HUDEP-2 (cell line): ENCODE results near the gene DSN1.
"Not testable (repeated sequence)": the region's sequence is repeated elsewhere in the genome, so short reads cannot be mapped to it uniquely, and the experiment has no call there.

Experiments
- DNase-seq, 76 experiments: peaks; one replicate each; lab custom pipeline; 2025; ENCODE audit not compliant: unreplicated experiment in 76 of 76; lab: John Stamatoyannopoulos, UW

The DSN1 gene, protein sequence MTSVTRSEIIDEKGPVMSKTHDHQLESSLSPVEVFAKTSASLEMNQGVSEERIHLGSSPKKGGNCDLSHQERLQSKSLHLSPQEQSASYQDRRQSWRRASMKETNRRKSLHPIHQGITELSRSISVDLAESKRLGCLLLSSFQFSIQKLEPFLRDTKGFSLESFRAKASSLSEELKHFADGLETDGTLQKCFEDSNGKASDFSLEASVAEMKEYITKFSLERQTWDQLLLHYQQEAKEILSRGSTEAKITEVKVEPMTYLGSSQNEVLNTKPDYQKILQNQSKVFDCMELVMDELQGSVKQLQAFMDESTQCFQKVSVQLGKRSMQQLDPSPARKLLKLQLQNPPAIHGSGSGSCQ

DNA sequence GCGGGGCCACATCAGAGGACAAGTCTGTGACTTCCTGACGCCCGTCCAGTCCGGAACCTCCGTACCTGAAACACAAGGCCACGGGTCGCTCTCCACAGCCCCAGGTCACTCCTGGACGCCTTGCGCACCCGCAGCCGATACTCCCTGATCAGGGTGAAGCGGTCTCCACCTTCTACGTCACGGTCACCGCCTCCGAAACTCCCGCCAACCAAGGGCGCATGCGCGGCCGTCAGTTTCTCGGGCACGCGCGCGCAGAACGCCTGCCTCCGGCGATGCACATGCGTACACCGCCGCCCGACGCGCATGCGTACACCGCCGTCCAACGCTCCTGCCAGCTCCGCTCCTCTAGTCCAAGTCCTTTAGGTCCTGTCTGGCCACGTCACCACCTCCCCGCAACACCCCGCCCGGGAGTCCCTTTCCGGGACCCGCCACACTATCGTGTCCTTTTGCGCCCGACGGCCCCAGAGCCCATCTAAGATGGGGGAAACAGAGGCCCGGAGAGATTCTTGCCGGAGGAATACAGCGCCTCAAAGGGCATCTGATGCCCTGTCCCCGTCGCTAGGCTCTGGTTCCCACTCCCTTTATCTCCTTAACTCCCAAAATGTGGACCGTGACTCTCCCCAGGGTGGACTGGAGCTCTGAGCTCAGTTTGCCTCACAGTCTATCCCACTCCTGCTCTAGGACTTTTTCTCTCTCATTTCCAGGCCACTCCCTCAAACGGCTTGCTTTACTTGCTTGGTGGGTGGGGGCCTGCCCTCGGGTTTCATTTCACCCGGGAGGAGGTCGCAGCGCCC lies at the start of gene DSN1:
TSS of gene DSN1 (minus strand) at position 167 of the 794 bp plus-strand sequence. CDS start 2,305 bp downstream, outside the sequence.
- peak; percentile 48 to 99 (median 97) for DNase-seq

DNA sequence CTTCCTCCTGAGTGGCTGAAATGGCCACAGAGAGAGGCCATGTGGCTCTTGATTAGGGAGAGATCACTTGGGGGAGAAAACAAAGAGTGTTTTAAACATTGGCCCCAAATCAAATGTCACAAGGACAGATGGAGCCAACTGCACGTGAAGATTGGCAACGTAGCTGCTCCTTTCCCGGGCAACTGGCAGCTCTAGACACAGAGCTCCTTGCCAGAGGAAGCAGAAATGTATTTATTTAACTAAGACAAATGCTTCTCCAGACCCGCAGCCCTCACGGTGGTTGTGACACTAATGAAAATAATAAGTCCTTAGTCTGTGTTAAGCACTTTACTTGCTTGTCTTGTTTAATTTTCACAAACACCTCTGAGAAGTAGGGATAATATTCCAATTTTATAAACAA lies 49.6 kb upstream of the DSN1 start:
- DNase-seq = no peak

DNA sequence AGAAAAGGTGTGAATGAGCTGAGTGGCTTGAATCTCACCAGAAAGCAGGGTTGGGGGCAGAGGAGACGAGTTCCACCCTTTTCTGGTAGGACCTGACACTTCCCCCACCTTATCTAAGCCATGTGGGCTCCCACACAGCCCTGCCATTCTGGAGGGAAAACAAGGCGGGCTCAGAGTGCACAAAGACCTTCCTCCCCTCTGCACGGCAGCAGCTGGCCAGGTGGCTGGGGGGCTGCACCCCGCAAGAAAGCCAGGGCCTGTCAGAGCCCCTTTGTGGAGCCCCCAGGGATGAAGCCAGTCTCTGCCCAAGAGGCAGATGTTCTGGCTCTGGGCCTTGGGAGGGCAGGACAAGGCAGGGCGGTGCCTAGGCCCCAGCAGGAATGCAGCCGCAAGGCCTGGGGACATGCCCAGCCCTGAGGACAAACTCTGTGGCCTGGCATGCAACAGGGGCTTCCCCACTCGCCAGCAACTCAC lies 48.4 kb upstream of the DSN1 start:
- DNase-seq = peak in 58 of 76 experiments; percentile 13 to 72 (median 44)

DNA sequence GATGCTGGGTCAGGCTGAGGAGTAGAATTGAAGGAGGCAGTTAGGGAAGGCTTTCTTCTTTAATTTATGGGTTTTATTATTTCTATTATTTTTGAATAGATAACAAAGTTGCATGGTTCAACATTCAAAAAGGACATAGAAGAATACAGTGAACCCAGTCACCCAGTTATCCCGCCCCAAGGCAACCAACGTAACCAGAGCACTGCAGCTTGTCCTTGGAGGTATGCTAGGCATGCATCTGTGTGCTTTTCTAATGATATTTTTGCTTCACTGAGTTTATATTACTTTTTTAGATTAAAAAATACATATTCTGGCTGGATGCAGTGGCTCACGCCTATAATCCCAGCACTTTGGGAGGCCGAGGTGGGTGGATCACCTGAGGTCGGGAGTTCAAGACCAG lies 47.4 kb upstream of the DSN1 start:
- no peak for DNase-seq

DNA sequence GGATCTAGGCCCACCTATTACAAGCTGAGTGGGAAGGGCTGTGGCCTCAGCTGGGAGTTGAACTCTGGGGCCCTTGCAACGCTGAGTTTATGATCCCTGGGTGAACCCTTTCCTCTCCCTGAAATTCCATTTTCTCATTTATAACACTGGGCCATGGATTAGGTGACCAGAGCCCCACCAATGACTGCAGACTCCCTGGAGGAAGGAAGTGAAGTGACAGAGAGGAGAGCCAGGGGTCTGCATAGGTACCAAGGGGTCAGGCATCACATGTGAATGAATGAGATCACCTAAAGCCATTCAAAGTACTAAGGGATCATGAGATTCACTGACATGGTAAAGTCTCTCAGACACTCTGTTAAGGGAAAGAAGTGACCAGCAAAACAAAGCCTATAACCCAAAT lies 46.5 kb upstream of the DSN1 start:
- DNase-seq = no peak

DNA sequence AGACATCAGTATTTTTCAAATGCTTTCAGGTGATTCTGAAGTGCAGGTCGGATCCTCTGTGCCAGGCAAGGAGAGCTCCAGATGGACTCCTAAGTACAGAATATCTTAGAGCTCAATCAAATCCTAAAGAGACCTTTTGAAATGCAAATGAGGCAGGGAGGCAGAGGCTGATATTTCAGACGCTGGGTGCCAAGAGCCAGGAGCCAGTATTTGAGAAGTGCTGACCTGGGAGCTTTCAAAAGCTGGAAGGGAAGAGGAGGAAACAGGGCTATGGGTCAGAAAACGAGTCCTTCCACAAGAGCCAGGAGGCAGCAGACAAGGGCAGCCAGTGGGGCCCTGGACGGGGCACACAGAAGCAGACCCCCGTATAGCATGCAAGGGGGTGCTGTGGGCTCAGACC lies 46.1 kb upstream of the DSN1 start:
- no peak for DNase-seq

DNA sequence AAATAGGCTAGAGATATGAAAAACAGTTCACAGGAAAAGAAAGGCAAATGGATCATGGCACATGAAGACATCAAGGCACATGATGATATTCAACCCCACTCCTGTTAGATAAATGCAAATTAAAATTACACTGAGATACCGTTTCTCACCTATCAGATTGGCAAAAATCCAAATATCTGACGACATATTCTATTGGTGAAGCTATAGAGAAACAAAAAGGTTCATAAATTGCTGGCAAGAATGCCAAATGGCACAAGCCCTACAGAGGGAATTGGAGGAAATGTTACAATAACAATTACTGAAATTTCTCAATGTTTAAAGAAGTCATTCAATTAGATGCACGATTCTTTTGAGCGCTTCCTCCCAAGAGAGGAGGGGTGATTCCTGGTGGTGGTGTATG lies 45.3 kb upstream of the DSN1 start:
- peak in 16 of 76 experiments; percentile 8 to 53 (median 28) for DNase-seq

DNA sequence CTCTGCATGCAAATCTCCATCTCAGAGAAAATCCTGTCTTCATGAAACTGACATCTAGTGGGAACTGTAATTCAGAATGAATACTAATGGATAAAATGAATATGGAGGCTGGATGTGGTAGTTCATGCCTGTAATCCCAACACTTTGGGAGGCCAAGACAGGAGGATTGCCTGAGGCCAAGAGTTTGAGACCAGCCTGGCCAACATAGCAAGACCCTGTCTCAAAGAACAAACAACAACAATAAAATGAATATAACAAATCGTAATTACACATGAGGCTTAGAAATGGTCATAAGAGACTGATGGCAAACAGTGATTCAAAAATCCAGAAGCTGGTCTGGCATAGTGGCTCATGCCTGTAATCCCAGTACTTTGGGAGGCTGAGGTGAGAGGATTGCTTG lies 44.6 kb upstream of the DSN1 start:
- no peak for DNase-seq

DNA sequence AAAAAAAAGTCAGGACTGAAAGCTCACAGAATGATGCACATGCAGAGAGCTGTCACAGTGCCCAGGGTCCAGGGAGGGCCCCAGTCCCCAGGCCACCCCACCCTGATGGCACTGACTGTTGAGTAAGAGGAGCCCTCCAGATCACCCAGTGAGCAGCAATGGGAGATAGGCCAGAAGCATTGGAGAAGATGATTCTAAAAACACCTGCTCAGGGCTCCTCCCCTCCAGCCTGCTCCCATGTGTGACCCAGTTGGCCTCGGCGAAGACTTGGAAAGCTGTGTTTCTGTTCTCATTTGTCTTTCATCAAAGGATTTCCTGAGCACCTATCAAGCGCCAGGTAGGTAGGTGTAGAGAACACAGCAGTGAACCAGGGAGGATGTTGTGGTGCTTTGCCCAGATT lies 43.9 kb upstream of the DSN1 start:
- no peak for DNase-seq

DNA sequence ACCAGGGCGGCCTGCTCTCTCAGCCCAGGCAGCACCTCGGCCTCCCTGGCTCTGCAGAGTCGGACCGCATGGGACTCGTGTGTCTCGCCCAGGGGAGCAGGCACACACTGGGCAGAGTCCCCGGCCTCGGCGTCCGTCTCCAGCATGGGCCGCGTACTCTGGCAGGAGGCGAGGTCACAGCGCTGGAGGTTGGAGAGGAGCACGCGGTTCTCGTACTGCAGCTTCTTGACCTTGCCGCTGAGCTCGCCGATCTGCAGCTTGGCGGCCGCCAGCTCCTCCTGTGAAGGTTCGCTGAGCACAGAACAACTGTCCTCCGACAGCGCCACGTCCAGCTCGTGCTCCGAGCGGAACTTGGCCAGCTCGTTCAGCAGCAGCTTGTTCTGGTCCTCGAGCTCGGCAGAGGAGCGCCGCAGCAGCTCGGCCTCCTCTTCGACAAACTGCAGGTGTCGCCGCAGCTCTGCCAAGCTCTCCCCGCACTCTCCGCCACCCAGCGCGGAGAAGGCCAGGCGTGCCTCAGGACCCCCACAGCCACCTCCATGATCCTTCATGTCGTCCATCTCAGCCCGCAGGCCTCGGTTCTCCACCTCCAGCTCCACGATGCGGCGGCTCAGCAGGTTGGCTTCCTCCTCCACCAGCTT lies 42.0 kb upstream of the DSN1 start:
- DNase-seq = no peak

DNA sequence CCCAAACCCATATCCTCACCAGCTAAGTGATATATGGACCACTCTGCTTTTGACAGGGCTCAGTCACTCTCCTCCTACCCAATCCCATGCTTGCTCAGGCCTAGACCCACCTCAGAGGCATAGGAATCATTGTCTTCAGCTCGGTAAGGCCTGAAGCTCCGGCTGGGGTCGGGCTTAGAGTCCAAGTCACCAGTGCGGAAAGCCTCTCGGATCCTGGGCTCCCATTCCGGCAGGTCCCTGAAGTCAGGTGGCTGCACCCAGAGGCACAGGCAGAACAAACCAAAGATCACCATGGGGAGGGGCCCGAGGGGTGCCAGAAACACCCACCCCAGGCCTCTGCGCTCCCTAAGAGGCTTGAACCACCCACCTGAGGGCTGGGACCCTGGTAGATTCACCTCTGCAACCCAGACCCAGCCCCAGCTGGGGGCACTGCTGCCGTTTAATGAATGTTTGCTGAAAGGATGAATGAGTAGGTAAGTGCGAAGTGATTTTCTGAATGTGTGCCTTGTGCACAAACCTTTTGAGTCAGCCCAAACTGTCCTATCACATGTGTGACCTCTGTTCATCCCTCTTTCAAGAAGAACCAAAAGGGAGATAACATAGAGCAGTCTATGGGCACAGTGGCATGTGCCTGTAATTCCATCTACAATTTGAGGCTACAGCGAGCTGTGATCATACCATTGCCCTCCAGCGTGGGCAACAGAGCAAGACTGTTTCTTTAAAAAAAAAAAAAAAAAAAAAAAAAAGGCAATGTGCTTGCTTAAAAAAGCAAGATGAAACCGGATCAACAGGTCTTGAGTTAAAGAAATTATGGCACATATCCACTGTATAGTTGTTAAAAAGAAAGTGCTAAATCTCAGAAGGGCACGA lies 39.3 kb upstream of the DSN1 start:
- no peak for DNase-seq

DNA sequence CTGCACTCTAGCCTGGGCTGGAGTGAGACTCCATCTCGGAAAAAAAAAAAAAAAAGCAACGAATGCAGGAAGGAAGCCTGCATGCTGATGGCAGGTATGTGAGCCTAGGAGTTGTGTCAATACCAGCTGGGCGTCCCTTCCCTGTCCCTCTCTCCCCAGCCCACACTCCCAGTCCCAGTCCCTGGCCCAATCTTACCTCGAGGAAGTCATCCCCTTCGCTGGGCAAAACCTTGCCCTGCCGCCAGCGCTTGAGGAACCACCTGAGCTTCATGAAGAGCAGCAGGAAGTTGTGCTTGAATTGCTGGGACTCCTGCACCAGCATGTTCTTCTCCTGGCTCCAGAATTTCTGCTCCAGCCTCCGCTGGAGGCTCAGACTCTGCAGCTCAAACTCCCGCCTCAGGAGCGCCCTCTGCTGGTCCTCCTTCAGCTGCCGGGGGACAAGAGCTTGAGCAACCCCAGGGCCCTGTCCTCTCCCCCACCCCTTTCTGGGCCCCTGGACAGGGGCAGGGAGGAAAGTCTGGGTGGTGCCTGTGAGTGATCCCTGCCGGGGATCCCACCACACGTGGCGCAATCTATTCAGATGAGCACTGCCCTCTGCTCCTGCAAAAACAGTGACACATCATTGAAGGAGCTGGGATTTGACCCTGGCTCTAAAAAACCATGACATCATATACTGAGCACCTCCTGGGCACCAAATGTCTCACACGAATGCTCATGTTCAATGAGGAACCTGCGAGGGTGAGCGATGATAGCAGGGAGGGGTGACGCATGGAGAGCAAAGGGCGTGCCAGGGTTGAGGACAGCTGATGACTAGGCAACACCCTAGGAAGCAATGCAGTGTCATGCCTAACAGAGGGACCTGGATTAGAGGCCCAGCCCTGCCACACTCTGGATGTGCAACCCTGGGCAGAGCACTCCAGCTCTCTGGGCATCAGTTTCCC lies 35.0 kb upstream of the DSN1 start:
- DNase-seq = peak in 73 of 76 experiments; percentile 18 to 92 (median 75)

DNA sequence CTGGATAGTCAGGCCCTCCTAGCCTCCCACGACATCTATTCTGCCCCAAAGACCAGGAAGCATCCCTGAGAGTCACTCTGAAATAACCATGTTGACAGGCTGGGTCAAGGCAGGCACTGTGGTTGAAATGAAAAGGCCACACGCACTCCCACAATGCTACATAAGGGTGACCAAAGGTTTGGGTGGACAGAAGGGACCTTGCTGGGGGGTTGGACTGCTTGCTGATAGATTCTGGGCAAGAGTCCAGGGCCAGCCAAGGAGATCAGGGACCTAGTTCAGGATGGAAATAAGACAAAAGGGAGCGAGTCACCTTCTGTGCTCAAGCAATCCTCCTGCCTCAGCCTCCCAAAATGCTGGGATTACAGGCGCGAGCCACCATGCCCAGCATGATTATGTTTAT lies 32.5 kb upstream of the DSN1 start:
- no peak for DNase-seq

DNA sequence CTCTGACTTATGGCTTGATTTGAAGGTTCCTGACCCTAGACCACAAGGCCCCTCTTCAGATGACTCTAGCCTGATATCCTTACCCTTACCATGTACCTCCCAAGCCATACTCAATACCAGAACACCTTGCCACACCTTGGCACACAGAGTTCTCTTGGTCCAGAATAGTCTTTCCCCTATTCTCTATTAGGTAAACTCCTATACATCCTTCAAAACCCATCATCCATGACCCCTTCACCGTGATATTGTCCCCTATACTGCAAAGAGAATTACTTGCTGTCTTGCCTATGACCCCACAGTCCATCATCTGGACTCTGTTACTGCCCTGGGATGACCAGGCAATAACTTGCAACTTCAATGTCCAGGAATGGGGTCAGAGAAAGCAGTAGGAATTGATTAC lies 31.8 kb upstream of the DSN1 start:
- DNase-seq = no peak

DNA sequence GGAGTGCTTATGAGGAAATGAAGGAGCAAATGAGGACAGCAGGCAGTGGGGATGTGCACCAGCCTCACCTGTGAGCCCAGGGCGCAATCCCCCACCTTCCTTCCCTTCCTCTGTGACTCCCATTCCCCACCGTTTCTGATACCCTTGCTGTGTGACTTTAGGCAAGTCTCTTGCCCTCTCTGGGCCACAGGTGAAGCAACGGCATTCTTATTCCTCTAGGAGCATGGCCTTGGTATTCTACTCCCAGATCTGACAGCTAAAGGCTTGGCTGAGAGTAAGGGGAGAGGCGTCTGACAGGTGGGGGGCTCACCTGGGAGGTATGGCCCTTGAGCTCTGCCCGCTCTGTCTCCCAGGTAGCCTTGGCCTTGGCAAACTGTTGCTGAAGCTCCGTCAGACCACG lies 30.9 kb upstream of the DSN1 start:
- DNase-seq = no peak

DNA sequence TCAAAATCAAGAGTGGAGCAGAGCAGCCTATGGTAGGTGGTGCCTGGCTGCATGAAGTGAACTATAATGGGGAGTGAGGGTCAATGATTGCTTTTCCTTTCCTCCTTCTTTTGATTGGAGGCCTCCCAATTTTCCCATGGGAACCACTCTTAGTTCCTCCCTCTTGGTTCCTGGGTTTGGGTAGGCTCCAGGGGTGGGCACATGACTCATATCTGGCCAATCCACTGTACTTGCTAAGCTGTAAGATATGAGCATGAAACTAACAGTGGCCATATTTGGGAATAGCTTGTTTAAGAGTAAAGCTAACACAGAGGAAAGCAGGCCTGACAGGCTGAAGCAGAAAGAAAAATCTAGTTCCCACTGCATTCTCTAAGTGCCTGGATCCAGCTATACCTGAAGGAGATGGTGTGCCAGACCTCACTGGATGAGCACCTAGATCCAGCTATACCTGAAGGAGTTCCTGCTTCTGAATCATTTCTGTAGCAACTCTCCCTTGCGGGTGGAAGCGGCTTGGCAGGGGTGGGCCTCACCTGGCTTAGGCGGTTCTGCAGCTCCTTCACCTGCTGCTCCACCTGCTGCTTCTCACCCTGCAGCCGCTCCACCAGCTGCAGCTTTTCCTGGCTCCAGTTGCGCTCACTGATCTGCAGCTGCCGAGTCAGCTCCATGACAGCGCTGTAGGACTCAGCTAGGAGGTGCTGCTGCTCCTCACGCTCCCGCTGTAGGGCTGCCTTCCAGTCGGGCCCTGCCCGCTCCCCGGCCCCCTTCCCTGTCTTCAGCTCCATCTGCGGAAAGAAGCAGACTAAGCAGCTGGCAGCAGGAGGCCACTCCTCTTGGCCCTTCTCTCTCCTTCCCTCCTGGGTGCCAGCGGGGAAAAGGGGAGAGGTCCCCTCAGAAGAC lies 29.0 kb upstream of the DSN1 start:
- DNase-seq = no peak

DNA sequence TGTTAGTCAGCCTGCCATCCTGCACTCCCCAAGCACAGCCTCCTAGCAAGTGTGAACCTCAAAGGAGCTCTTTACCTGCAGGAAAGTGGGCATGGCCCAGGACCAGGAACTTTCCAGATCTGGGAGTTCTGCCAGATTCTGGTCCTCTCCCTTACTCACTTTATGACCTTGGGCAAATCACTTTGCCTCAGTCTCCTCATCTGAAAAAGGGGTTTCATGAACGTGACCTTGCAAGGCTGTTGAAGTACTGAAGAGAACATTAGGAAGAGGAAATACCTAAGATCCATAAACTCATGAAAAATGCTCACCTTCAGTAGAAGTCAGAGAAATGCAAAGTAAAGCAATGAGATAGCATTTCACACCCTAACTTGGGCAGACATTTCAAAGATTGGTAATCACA lies 26.8 kb upstream of the DSN1 start:
- DNase-seq = no peak

DNA sequence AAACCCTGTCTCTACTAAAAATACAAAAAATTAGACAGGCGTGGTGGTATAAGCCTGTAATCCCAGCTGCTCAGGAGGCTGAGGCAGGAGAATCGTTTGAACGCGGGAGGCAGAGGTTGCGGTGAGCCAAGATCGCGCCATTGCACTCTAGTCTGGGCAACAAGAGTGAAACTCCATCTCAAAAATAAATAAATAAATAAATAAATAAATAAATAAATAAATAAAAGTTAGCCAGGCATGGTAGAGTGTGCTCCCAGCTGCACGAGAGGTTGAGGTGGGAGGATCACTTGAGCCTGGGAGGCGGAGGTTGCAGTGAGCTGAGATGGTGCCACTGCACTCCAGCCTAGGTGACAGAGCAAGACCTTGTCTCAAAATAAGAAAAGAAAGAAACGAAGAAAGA lies 25.8 kb upstream of the DSN1 start:
- not testable (repeated sequence) for DNase-seq
